Activated CD8-positive, alpha-beta T cell treated with anti-CD3 and anti-CD28 coated beads for 36 hours (primary cell): ENCODE results near the gene FEM1B. TPM values are rescaled to one million over a fixed set of nuclear protein-coding genes. Genes with fewer than 3 reads are reported as not detected.

Source experiments
- ATAC-seq: fragments of 200-7000 bp; cut with Tn5 transposase; one replicate; pipeline ENCODE4 v1.10.0; 2021; ENCODE audit warnings: mild to moderate bottlenecking, moderate library complexity
- CTCF ChIA-PET: fragments of 350-600 bp; sonication (Branson Sonifier 250); formaldehyde crosslinking; loops from one replicate; lab custom pipeline; 2021; ENCODE audit warnings: antibody characterized with exemption; lab: Charles Lee
- POLR2A ChIA-PET: fragments of 350-600 bp; sonication (Branson Sonifier 250); formaldehyde crosslinking; loops from one replicate; lab custom pipeline; 2021; ENCODE audit warnings: antibody characterized with exemption; lab: Charles Lee
- DNase-seq: peaks from one replicate; pipeline ENCODE4 v3.0.0-alpha.2; 2020
- H3K27ac Mint-ChIP-seq: one replicate; pipeline ENCODE4 v1.8.0; 2021; ENCODE audit warnings: mild to moderate bottlenecking, mixed read lengths
- H3K27me3 Mint-ChIP-seq: one replicate; pipeline ENCODE4 v1.8.0; 2021; ENCODE audit warnings: mixed read lengths
- H3K36me3 Mint-ChIP-seq: one replicate; pipeline ENCODE4 v1.8.0; 2021; ENCODE audit warnings: low read depth, mixed read lengths
- H3K4me1 Mint-ChIP-seq: one replicate; pipeline ENCODE4 v1.8.0; 2021; ENCODE audit warnings: low read depth, mixed read lengths
- H3K4me3 Mint-ChIP-seq: one replicate; pipeline ENCODE4 v1.8.0; 2021; ENCODE audit warnings: mild to moderate bottlenecking, moderate library complexity, mixed read lengths
- H3K9me3 Mint-ChIP-seq: one replicate; pipeline ENCODE4 v1.8.0; 2021; ENCODE audit warnings: mixed read lengths
- intact Hi-C: fragments of 100-400 bp; cut with micrococcal nuclease; formaldehyde crosslinking; loops from one replicate; pipeline ENCODE4 v1.10.0; 2022
- total RNA-seq, 2 experiments: library from RNA; stranded (reverse); gene quantifications; one replicate each; pipeline ENCODE4 v1.2.3, GENCODE V29; 2021
- TF ChIP-seq, protein P1 (sequence below): fragments of 200-600 bp; IDR thresholded peaks from one replicate; pipeline ENCODE4 v1.8.0; 2022; ENCODE audit warnings: antibody characterized with exemption, mild to moderate bottlenecking

FEM1B gene
- total RNA-seq, 2 experiments from 2014 or later, result 37.1 to 44.4 TPM

- DNase-seq, result no peak
- H3K27me3 Mint-ChIP-seq, result peaks cover 1% of the 10 kb centered on the region
- no peak overlapping the region for H3K4me3 Mint-ChIP-seq
- TF ChIP-seq, protein P1, sequence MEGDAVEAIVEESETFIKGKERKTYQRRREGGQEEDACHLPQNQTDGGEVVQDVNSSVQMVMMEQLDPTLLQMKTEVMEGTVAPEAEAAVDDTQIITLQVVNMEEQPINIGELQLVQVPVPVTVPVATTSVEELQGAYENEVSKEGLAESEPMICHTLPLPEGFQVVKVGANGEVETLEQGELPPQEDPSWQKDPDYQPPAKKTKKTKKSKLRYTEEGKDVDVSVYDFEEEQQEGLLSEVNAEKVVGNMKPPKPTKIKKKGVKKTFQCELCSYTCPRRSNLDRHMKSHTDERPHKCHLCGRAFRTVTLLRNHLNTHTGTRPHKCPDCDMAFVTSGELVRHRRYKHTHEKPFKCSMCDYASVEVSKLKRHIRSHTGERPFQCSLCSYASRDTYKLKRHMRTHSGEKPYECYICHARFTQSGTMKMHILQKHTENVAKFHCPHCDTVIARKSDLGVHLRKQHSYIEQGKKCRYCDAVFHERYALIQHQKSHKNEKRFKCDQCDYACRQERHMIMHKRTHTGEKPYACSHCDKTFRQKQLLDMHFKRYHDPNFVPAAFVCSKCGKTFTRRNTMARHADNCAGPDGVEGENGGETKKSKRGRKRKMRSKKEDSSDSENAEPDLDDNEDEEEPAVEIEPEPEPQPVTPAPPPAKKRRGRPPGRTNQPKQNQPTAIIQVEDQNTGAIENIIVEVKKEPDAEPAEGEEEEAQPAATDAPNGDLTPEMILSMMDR, result no peak
- intact Hi-C loops, result no loop called here
- CTCF ChIA-PET, result interaction anchor here (0.8 kb wide), 1 partner anchor 58 kb away, joined by 3 read pairs; no protein-coding TSS in a partner anchor
- ATAC-seq, result no peak
- peaks cover 7% of the 10 kb centered on the region for H3K4me1 Mint-ChIP-seq
- no peaks in the 10 kb centered on the region for H3K36me3 Mint-ChIP-seq
- no peaks in the 10 kb centered on the region for H3K9me3 Mint-ChIP-seq
- no peak overlapping the region for H3K27ac Mint-ChIP-seq
- POLR2A ChIA-PET, result no interaction called here
Observed at GRCh38 chr15:68310804-68311463, 33.4 kb downstream of the FEM1B start.

GRCh38 chr15:68311464-68311835 is 33.9 kb downstream of the FEM1B start:
- no peak for DNase-seq
- TF ChIP-seq, protein P1, result no peak
- Mint-ChIP-seq H3K27me3 (no peaks in the 10 kb centered on the region), H3K4me1 (peaks cover 2% of the 10 kb centered on the region), H3K4me3 (no peak overlapping the region), H3K27ac (no peak overlapping the region), H3K9me3 (no peaks in the 10 kb centered on the region), H3K36me3 (no peaks in the 10 kb centered on the region)
- POLR2A ChIA-PET, result no interaction called here
- CTCF ChIA-PET, result interaction anchor here (0.8 kb wide), 1 partner anchor 59 kb away, joined by 3 read pairs; no protein-coding TSS in a partner anchor
- intact Hi-C loops, result no loop called here
- no peak for ATAC-seq

DNA sequence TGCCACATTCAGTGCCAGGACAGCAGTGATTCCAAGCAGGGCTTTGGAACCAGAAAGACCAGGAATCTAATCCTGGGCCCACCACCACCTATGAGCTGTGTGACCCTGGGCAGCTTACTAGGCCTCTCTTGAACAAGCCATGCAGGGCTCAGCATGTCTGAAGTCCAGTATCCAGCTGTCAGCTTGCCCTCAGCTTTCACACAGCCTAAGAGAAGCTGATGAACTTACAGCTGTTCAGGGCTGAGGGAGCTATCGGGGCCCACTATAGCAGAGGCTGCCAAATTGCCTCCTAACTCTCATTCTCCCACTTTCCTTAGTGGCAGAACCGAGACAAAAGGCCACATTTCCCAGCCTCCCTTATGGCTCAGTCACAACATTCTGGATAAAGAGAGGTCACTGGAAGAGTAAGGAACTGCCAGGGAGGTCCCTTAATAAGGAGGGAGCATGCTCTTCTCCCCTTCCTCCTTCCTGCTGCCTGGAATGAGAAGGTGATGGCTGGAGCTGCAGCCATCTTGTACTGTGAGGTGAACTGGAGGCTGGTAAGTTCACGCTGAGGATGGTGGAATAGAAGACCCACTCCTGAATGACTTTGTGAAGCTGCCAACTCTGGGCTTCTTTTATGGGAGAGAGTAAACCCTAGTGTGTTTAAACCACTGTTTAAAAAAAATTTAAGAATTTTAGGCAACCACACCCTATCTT is 34.5 kb downstream of the FEM1B start:
- H3K27me3 Mint-ChIP-seq, result no peaks in the 10 kb centered on the region
- DNase-seq (no peak), ATAC-seq (no peak)
- POLR2A ChIA-PET, result no interaction called here
- H3K36me3 Mint-ChIP-seq, result no peaks in the 10 kb centered on the region
- H3K27ac Mint-ChIP-seq, result no peak overlapping the region
- intact Hi-C loops, result no loop called here
- CTCF ChIA-PET, result no interaction called here
- no peaks in the 10 kb centered on the region for H3K9me3 Mint-ChIP-seq
- H3K4me1 Mint-ChIP-seq, result no peaks in the 10 kb centered on the region
- no peak overlapping the region for H3K4me3 Mint-ChIP-seq
- TF ChIP-seq, protein P1, result no peak

GRCh38 chr15:68312701-68313204 is 35.2 kb downstream of the FEM1B start:
- ATAC-seq, result no peak
- CTCF ChIA-PET, result no interaction called here
- intact Hi-C loops, result no loop called here
- POLR2A ChIA-PET, result no interaction called here
- H3K36me3 Mint-ChIP-seq, result no peaks in the 10 kb centered on the region
- no peak overlapping the region for H3K27ac Mint-ChIP-seq
- no peaks in the 10 kb centered on the region for H3K4me1 Mint-ChIP-seq
- TF ChIP-seq, protein P1, result no peak
- H3K27me3 Mint-ChIP-seq, result no peaks in the 10 kb centered on the region
- no peak overlapping the region for H3K4me3 Mint-ChIP-seq
- DNase-seq, result no peak
- no peaks in the 10 kb centered on the region for H3K9me3 Mint-ChIP-seq
